Activated CD4-positive, alpha-beta memory T cell treated with anti-CD3 and anti-CD28 coated beads for 36 hours (primary cell): ENCODE data around the gene CTNNA2. TPM values are rescaled to one million over a fixed set of nuclear protein-coding genes. Genes with fewer than 3 reads are reported as not detected.

Experiments
- CTCF ChIA-PET: fragments of 350-600 bp; sonication (Branson Sonifier 250); formaldehyde crosslinking; loops from one replicate; lab custom pipeline; 2021; ENCODE audit warnings: antibody characterized with exemption, inconsistent platforms; lab: Charles Lee
- POLR2A ChIA-PET: fragments of 350-600 bp; sonication (Branson Sonifier 250); formaldehyde crosslinking; loops from one replicate; lab custom pipeline; 2021; ENCODE audit warnings: antibody characterized with exemption; lab: Charles Lee
- DNase-seq: peaks from one replicate; pipeline ENCODE4 v3.0.0-alpha.2; 2020
- H3K27ac Mint-ChIP-seq: one replicate; pipeline ENCODE4 v1.8.0; 2021; ENCODE audit warnings: mixed read lengths
- H3K27me3 Mint-ChIP-seq: one replicate; pipeline ENCODE4 v1.8.0; 2021; ENCODE audit warnings: mixed read lengths
- H3K36me3 Mint-ChIP-seq: one replicate; pipeline ENCODE4 v1.8.0; 2021; ENCODE audit warnings: mixed read lengths
- H3K4me1 Mint-ChIP-seq: one replicate; pipeline ENCODE4 v1.8.0; 2021; ENCODE audit warnings: low read depth, mixed read lengths
- H3K4me3 Mint-ChIP-seq: one replicate; pipeline ENCODE4 v1.8.0; 2021; ENCODE audit warnings: mild to moderate bottlenecking, mixed read lengths
- H3K9me3 Mint-ChIP-seq: one replicate; pipeline ENCODE4 v1.8.0; 2021; ENCODE audit warnings: mixed read lengths
- intact Hi-C: fragments of 100-400 bp; cut with micrococcal nuclease; formaldehyde crosslinking; loops from one replicate; pipeline ENCODE4 v1.15.1; 2023
- total RNA-seq, 2 experiments: library from RNA; stranded (reverse); gene quantifications; one replicate each; pipeline ENCODE4 v1.2.3, GENCODE V29; 2021

The CTNNA2 gene
- total RNA-seq, 2 experiments from 2014 or later = not detected

GRCh38 chr2:80322311-80322920, 809.6 kb downstream of the CTNNA2 start:
- CTCF ChIA-PET = no interaction called here
- no peaks in the 10 kb centered on the region for H3K4me1 Mint-ChIP-seq
- H3K36me3 Mint-ChIP-seq = no peaks in the 10 kb centered on the region

DNA sequence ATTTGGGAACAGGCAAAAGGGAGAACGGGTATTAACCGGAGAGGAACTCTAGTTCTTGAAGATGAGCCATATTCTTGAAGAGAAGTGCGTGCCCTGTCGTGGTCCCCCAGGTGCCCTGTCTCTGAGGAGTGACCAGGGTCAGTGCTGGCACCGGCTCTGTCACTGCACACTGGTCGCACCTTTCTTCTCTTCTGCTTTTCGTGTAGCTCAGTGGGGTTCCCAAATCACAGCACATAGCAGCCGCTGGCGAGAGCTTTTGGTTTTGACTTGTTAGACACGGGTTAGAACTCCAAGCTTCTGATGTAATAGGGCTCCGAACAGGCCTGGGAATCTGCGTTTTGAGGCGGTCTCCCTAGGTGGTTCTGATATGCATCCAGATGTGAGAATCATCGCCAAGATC, 810.1 kb downstream of the CTNNA2 start:
- H3K9me3 Mint-ChIP-seq = no peaks in the 10 kb centered on the region
- no peak overlapping the region for H3K4me3 Mint-ChIP-seq
- H3K27ac Mint-ChIP-seq = no peak overlapping the region
- intact Hi-C loops = no loop called here
- ChIA-PET CTCF (interaction anchor here (0.6 kb wide), 1 partner anchor 689 kb away, joined by 3 read pairs; no protein-coding TSS in a partner anchor), POLR2A (no interaction called here)
- no peaks in the 10 kb centered on the region for H3K4me1 Mint-ChIP-seq
- H3K36me3 Mint-ChIP-seq = no peaks in the 10 kb centered on the region
- peaks cover 2% of the 10 kb centered on the region for H3K27me3 Mint-ChIP-seq
- no peak for DNase-seq

More at GRCh38 chr2:80322311-80322920, 809.6 kb downstream of the CTNNA2 start:
- Mint-ChIP-seq H3K27me3 (peaks cover 2% of the 10 kb centered on the region), H3K9me3 (no peaks in the 10 kb centered on the region), H3K27ac (no peak overlapping the region), H3K4me3 (no peak overlapping the region)
- no peak for DNase-seq
- intact Hi-C loops = no loop called here
- POLR2A ChIA-PET = no interaction called here

- H3K36me3 Mint-ChIP-seq = no peaks in the 10 kb centered on the region
- ChIA-PET POLR2A (no interaction called here), CTCF (interaction anchor here (0.6 kb wide), 1 partner anchor 690 kb away, joined by 3 read pairs; no protein-coding TSS in a partner anchor)
- H3K4me3 Mint-ChIP-seq = no peak overlapping the region
- peaks cover 2% of the 10 kb centered on the region for H3K27me3 Mint-ChIP-seq
- no peak overlapping the region for H3K27ac Mint-ChIP-seq
- intact Hi-C loops = no loop called here
- H3K4me1 Mint-ChIP-seq = no peaks in the 10 kb centered on the region
- no peak for DNase-seq
- no peaks in the 10 kb centered on the region for H3K9me3 Mint-ChIP-seq
Measured at GRCh38 chr2:80323610-80324009, 810.8 kb downstream of the CTNNA2 start.

DNA sequence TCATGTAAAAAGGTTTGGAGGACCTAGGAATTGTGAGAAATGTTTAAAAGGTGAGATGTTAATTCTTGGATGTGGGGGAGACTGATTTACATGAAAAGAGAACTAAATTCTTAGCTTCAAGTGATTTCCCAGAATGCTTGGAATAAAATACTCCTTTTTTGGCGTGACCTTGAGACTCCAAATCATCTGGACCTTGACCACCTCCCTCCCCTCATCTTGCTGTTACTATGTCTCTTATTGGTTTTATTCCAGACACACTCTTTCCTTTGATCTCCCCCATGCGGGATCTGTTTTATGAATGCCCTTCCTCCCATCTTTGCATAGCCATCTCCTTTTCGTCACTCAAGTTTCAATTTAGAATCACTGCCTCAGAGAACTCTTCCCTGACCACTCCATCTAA, 811.7 kb downstream of the CTNNA2 start:
- POLR2A ChIA-PET = no interaction called here
- no peaks in the 10 kb centered on the region for H3K36me3 Mint-ChIP-seq
- H3K27me3 Mint-ChIP-seq = peaks cover 2% of the 10 kb centered on the region
- no peaks in the 10 kb centered on the region for H3K4me1 Mint-ChIP-seq
- intact Hi-C loops = no loop called here
- no peak overlapping the region for H3K4me3 Mint-ChIP-seq
- H3K27ac Mint-ChIP-seq = no peak overlapping the region
- DNase-seq = no peak
- H3K9me3 Mint-ChIP-seq = no peaks in the 10 kb centered on the region
- CTCF ChIA-PET = no interaction called here

GRCh38 chr2:80326214-80326613, 813.4 kb downstream of the CTNNA2 start:
- Mint-ChIP-seq H3K4me1 (no peaks in the 10 kb centered on the region), H3K9me3 (no peaks in the 10 kb centered on the region), H3K27me3 (peaks cover under 1% of the 10 kb centered on the region), H3K27ac (no peak overlapping the region), H3K4me3 (no peak overlapping the region), H3K36me3 (no peaks in the 10 kb centered on the region)
- intact Hi-C loops = no loop called here
- ChIA-PET CTCF (no interaction called here), POLR2A (no interaction called here)
- DNase-seq = no peak

- ChIA-PET CTCF (no interaction called here), POLR2A (no interaction called here)
- no peaks in the 10 kb centered on the region for H3K9me3 Mint-ChIP-seq
- DNase-seq = no peak
- no peaks in the 10 kb centered on the region for H3K4me1 Mint-ChIP-seq
- intact Hi-C loops = no loop called here
- H3K36me3 Mint-ChIP-seq = no peaks in the 10 kb centered on the region
- H3K27ac Mint-ChIP-seq = no peak overlapping the region
- no peaks in the 10 kb centered on the region for H3K27me3 Mint-ChIP-seq
- no peak overlapping the region for H3K4me3 Mint-ChIP-seq
Measured at GRCh38 chr2:80326861-80327260, 814.0 kb downstream of the CTNNA2 start.

GRCh38 chr2:80328159-80328571, 815.3 kb downstream of the CTNNA2 start:
- no peak overlapping the region for H3K4me3 Mint-ChIP-seq
- H3K4me1 Mint-ChIP-seq = no peaks in the 10 kb centered on the region
- no peaks in the 10 kb centered on the region for H3K9me3 Mint-ChIP-seq
- H3K27me3 Mint-ChIP-seq = no peaks in the 10 kb centered on the region
- POLR2A ChIA-PET = no interaction called here
- H3K27ac Mint-ChIP-seq = no peak overlapping the region
- intact Hi-C loops = no loop called here
- CTCF ChIA-PET = no interaction called here
- no peak for DNase-seq
- no peaks in the 10 kb centered on the region for H3K36me3 Mint-ChIP-seq

DNA sequence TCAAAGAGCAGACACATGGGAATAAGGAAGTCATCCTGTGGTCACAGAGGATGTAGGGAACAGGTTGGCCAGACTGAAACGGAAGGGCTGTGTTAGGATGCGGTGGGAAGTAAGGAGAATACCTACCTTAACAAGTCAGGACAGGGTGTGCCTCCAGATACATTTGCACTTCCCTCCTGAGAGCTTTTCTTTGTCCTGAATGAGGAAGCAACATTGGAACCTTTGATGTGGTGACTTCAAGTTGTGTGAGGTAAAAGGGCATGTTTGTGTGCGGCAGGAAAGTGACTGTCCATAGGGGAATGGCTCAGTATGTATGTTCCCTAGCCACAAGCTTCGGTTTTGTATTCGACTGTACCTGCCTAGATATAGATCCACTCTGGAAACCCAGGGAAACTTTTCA, 816.6 kb downstream of the CTNNA2 start:
- H3K36me3 Mint-ChIP-seq = no peaks in the 10 kb centered on the region
- no peaks in the 10 kb centered on the region for H3K9me3 Mint-ChIP-seq
- H3K27ac Mint-ChIP-seq = no peak overlapping the region
- H3K4me1 Mint-ChIP-seq = no peaks in the 10 kb centered on the region
- POLR2A ChIA-PET = no interaction called here
- no peaks in the 10 kb centered on the region for H3K27me3 Mint-ChIP-seq
- DNase-seq = no peak
- CTCF ChIA-PET = no interaction called here
- H3K4me3 Mint-ChIP-seq = no peak overlapping the region
- intact Hi-C loops = no loop called here

DNA sequence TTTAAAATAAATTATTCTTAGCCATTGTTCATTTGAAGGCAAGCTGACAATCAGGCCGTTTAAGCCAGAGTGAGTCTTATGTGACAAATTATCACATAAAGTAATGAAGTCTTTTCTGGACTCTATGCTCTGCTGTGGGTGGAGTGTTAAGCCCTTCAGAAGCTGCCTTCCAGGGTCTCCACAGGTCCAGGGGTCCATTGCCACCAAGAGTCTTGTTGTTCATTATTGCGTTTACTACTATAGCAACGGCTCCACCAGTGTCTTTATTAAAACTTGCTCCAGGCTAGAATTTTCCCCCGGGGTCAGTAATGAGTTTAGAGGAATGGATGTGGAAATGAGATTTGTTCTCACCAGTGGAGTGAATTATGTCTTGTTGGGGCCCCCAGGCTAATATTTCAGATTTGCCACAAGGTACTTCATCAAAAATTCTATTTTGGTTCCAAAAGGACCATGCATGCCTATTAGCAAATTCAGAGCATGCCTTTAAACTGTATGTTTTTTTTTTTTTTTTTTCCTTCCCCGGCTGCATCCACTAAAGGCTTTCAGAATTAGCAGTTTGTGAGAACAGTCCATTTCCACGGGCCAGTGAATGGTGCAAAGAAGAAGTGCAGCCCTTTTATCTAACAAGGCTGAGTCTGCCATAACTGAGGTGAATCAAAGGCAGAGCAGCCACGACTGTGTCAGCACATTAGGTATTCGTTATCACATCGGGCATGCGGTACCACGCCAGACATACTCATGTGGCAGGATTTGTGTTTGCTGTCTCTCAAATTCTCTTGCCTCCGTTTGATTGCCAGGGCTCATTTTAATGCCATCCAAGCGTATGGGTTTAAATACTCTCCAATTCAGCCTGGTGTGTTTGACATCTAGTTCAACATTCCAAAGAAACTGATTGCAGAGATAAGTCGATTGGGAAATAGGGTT, 817.9 kb downstream of the CTNNA2 start:
- no peaks in the 10 kb centered on the region for H3K9me3 Mint-ChIP-seq

DNA sequence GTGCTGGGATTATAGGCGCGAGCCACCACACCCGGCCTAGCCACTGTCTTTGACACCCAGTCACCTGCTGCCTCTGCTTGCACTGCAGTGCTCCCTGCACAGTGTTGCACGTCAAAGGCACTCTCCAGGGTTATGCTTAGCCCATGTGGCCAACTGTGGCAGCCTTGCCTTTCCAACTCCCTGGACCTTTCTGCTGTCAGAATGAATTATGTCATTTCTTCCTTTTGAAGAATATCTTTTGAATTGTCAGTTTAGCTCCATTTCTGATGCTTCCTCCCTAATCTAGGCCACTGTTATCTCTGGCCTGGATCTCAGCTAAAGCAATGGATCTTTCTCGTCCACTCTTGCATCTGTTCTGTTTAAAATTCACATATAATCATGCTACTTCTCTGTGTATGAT, 821.0 kb downstream of the CTNNA2 start:
- no peaks in the 10 kb centered on the region for H3K27me3 Mint-ChIP-seq
- H3K9me3 Mint-ChIP-seq = peaks cover 2% of the 10 kb centered on the region
- no peak overlapping the region for H3K27ac Mint-ChIP-seq
- no peak for DNase-seq
- no peaks in the 10 kb centered on the region for H3K36me3 Mint-ChIP-seq
- intact Hi-C loops = no loop called here
- ChIA-PET POLR2A (no interaction called here), CTCF (no interaction called here)
- H3K4me1 Mint-ChIP-seq = no peaks in the 10 kb centered on the region
- H3K4me3 Mint-ChIP-seq = no peak overlapping the region

More for the DNA sequence above, 817.9 kb downstream of the CTNNA2 start:
- Mint-ChIP-seq H3K27me3 (no peaks in the 10 kb centered on the region), H3K4me3 (no peak overlapping the region), H3K36me3 (no peaks in the 10 kb centered on the region), H3K4me1 (no peaks in the 10 kb centered on the region), H3K27ac (no peak overlapping the region)
- ChIA-PET CTCF (no interaction called here), POLR2A (no interaction called here)
- DNase-seq = no peak
- intact Hi-C loops = no loop called here

DNA sequence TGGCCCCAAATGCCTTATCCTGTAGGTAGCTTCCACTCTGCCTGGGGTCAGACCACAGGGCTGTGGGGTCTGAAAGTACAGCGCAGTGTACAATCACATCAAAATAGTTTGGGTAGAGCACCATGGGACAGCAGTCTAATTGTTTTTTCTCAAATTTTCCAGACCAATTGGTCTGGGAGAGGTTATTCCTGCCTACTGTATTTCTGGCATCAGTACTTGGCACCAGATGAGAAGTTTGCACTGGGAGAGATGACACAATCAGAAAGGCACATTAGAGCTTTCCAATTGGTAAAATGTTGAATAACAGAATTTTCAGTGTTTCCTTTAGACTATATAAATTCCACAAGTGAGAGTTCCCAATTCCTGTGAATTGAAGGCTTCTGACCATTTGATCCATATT, 822.6 kb downstream of the CTNNA2 start:
- H3K4me1 Mint-ChIP-seq = no peaks in the 10 kb centered on the region
- no peaks in the 10 kb centered on the region for H3K36me3 Mint-ChIP-seq
- CTCF ChIA-PET = no interaction called here
- H3K27me3 Mint-ChIP-seq = no peaks in the 10 kb centered on the region
- POLR2A ChIA-PET = no interaction called here
- H3K9me3 Mint-ChIP-seq = peaks cover 2% of the 10 kb centered on the region
- intact Hi-C loops = no loop called here
- no peak overlapping the region for H3K4me3 Mint-ChIP-seq
- DNase-seq = no peak
- no peak overlapping the region for H3K27ac Mint-ChIP-seq

- no peaks in the 10 kb centered on the region for H3K36me3 Mint-ChIP-seq
- no peaks in the 10 kb centered on the region for H3K27me3 Mint-ChIP-seq
- intact Hi-C loops = no loop called here
- ChIA-PET CTCF (no interaction called here), POLR2A (no interaction called here)
- H3K4me3 Mint-ChIP-seq = no peak overlapping the region
- no peak overlapping the region for H3K27ac Mint-ChIP-seq
- no peaks in the 10 kb centered on the region for H3K4me1 Mint-ChIP-seq
- H3K9me3 Mint-ChIP-seq = peaks cover 10% of the 10 kb centered on the region
- DNase-seq = no peak
Measured at GRCh38 chr2:80338794-80339193, 825.9 kb downstream of the CTNNA2 start.
